ENCODE measurements around the gene SULT4A1. TPM values are rescaled to one million over a fixed set of nuclear protein-coding genes. Genes with fewer than 3 reads are reported as not detected.

Gene SULT4A1
- total RNA-seq, 1 donor from 2014 or later, result not detected

- no peak for DNase-seq (ENCODE audit: low spot score)
- no peaks in the 10 kb centered on the region for H3K4me1 Mint-ChIP-seq (ENCODE audit: low read depth)
- H3K27me3 Mint-ChIP-seq (ENCODE audit: insufficient read depth), result peaks cover 7% of the 10 kb centered on the region
- no peak overlapping the region for H3K4me3 Mint-ChIP-seq
- H3K36me3 Mint-ChIP-seq (ENCODE audit: low read depth), result no peaks in the 10 kb centered on the region
- H3K9me3 Mint-ChIP-seq, result no peaks in the 10 kb centered on the region
- intact Hi-C loops (cut with micrococcal nuclease), result no loop called here
- H3K27ac Mint-ChIP-seq, result no peak overlapping the region
Measured at GRCh38 chr22:43830931-43831560, 31.3 kb downstream of the SULT4A1 start.

- H3K27me3 Mint-ChIP-seq (ENCODE audit: insufficient read depth), result peaks cover 2% of the 10 kb centered on the region
- no peak for DNase-seq (ENCODE audit: low spot score)
- H3K36me3 Mint-ChIP-seq (ENCODE audit: low read depth), result no peaks in the 10 kb centered on the region
- no peak overlapping the region for H3K4me3 Mint-ChIP-seq
- no peak overlapping the region for H3K27ac Mint-ChIP-seq
- intact Hi-C loops (cut with micrococcal nuclease), result no loop called here
- H3K9me3 Mint-ChIP-seq, result no peaks in the 10 kb centered on the region
- no peaks in the 10 kb centered on the region for H3K4me1 Mint-ChIP-seq (ENCODE audit: low read depth)
Measured at GRCh38 chr22:43829904-43830851, 32.1 kb downstream of the SULT4A1 start.

GRCh38 chr22:43828998-43829782, 33.1 kb downstream of the SULT4A1 start:
- intact Hi-C loops (cut with micrococcal nuclease), result no loop called here
- no peaks in the 10 kb centered on the region for H3K36me3 Mint-ChIP-seq (ENCODE audit: low read depth)
- H3K4me1 Mint-ChIP-seq (ENCODE audit: low read depth), result no peaks in the 10 kb centered on the region
- H3K9me3 Mint-ChIP-seq, result no peaks in the 10 kb centered on the region
- DNase-seq (ENCODE audit: low spot score), result no peak
- no peak overlapping the region for H3K4me3 Mint-ChIP-seq
- no peak overlapping the region for H3K27ac Mint-ChIP-seq
- H3K27me3 Mint-ChIP-seq (ENCODE audit: insufficient read depth), result no peaks in the 10 kb centered on the region

- DNase-seq (ENCODE audit: low spot score), result no peak
- Mint-ChIP-seq H3K9me3 (no peaks in the 10 kb centered on the region), H3K27me3 (ENCODE audit: insufficient read depth) (no peaks in the 10 kb centered on the region), H3K4me3 (no peak overlapping the region), H3K27ac (no peak overlapping the region), H3K4me1 (ENCODE audit: low read depth) (no peaks in the 10 kb centered on the region), H3K36me3 (ENCODE audit: low read depth) (no peaks in the 10 kb centered on the region)
- intact Hi-C loops (cut with micrococcal nuclease), result no loop called here
Measured at GRCh38 chr22:43828725-43828997, 33.7 kb downstream of the SULT4A1 start.

GRCh38 chr22:43827926-43828724, 34.2 kb downstream of the SULT4A1 start:
- Mint-ChIP-seq H3K27me3 (ENCODE audit: insufficient read depth) (no peaks in the 10 kb centered on the region), H3K4me3 (no peak overlapping the region), H3K9me3 (no peaks in the 10 kb centered on the region)

GRCh38 chr22:43827003-43827735, 35.1 kb downstream of the SULT4A1 start:
- Mint-ChIP-seq H3K9me3 (no peaks in the 10 kb centered on the region), H3K4me1 (ENCODE audit: low read depth) (no peaks in the 10 kb centered on the region), H3K27me3 (ENCODE audit: insufficient read depth) (no peaks in the 10 kb centered on the region), H3K4me3 (no peak overlapping the region), H3K36me3 (ENCODE audit: low read depth) (no peaks in the 10 kb centered on the region), H3K27ac (no peak overlapping the region)
- no peak for DNase-seq (ENCODE audit: low spot score)
- intact Hi-C loops (cut with micrococcal nuclease), result no loop called here

More at GRCh38 chr22:43827926-43828724, 34.2 kb downstream of the SULT4A1 start:
- Mint-ChIP-seq H3K4me1 (ENCODE audit: low read depth) (no peaks in the 10 kb centered on the region), H3K27ac (no peak overlapping the region), H3K36me3 (ENCODE audit: low read depth) (no peaks in the 10 kb centered on the region)
- no peak for DNase-seq (ENCODE audit: low spot score)
- intact Hi-C loops (cut with micrococcal nuclease), result no loop called here

GRCh38 chr22:43826142-43827002, 35.9 kb downstream of the SULT4A1 start:
- Mint-ChIP-seq H3K27ac (no peak overlapping the region), H3K9me3 (no peaks in the 10 kb centered on the region)
- intact Hi-C loops (cut with micrococcal nuclease), result no loop called here

GRCh38 chr22:43825651-43826050, 36.7 kb downstream of the SULT4A1 start:
- DNase-seq (ENCODE audit: low spot score), result no peak
- H3K9me3 Mint-ChIP-seq, result no peaks in the 10 kb centered on the region
- no peaks in the 10 kb centered on the region for H3K36me3 Mint-ChIP-seq (ENCODE audit: low read depth)
- intact Hi-C loops (cut with micrococcal nuclease), result no loop called here
- no peaks in the 10 kb centered on the region for H3K4me1 Mint-ChIP-seq (ENCODE audit: low read depth)
- no peak overlapping the region for H3K27ac Mint-ChIP-seq
- H3K4me3 Mint-ChIP-seq, result no peak overlapping the region
- H3K27me3 Mint-ChIP-seq (ENCODE audit: insufficient read depth), result no peaks in the 10 kb centered on the region

More at GRCh38 chr22:43826142-43827002, 35.9 kb downstream of the SULT4A1 start:
- no peak overlapping the region for H3K4me3 Mint-ChIP-seq
- no peak for DNase-seq (ENCODE audit: low spot score)
- H3K27me3 Mint-ChIP-seq (ENCODE audit: insufficient read depth), result no peaks in the 10 kb centered on the region
- H3K4me1 Mint-ChIP-seq (ENCODE audit: low read depth), result no peaks in the 10 kb centered on the region
- no peaks in the 10 kb centered on the region for H3K36me3 Mint-ChIP-seq (ENCODE audit: low read depth)

- DNase-seq (ENCODE audit: low spot score), result no peak
- Mint-ChIP-seq H3K36me3 (ENCODE audit: low read depth) (no peaks in the 10 kb centered on the region), H3K27me3 (ENCODE audit: insufficient read depth) (no peaks in the 10 kb centered on the region), H3K9me3 (no peaks in the 10 kb centered on the region), H3K27ac (no peak overlapping the region), H3K4me1 (ENCODE audit: low read depth) (no peaks in the 10 kb centered on the region), H3K4me3 (no peak overlapping the region)
- intact Hi-C loops (cut with micrococcal nuclease), result no loop called here
Measured at GRCh38 chr22:43824724-43825420, 37.4 kb downstream of the SULT4A1 start.

GRCh38 chr22:43823911-43824665, 38.2 kb downstream of the SULT4A1 start:
- H3K27me3 Mint-ChIP-seq (ENCODE audit: insufficient read depth), result no peaks in the 10 kb centered on the region
- no peaks in the 10 kb centered on the region for H3K4me1 Mint-ChIP-seq (ENCODE audit: low read depth)
- no peak overlapping the region for H3K4me3 Mint-ChIP-seq
- H3K9me3 Mint-ChIP-seq, result no peaks in the 10 kb centered on the region
- no peak for DNase-seq (ENCODE audit: low spot score)
- intact Hi-C loops (cut with micrococcal nuclease), result no loop called here
- H3K36me3 Mint-ChIP-seq (ENCODE audit: low read depth), result no peaks in the 10 kb centered on the region
- no peak overlapping the region for H3K27ac Mint-ChIP-seq

Data from activated T-helper 1 cell treated with anti-CD3 and anti-CD28 coated beads, Interleukin-12 subunit alpha, Interleukin-12 subunit beta, Interleukin-2, Interleukin-4 antibody, amounts not matched to agents 30 ng/mL and 10 ng/mL and 1 ng/mL, durations not matched to agents 14 hours and 24 hours and 36 hours (primary cell).